Astrocyte (in vitro differentiated cells and primary cell): ENCODE data around the gene ESRRA. TPM values are rescaled to one million over a fixed set of nuclear protein-coding genes. Genes with fewer than 3 reads are reported as not detected.
A peak's percentile ranks its signal among the peaks of the same experiment; 100 is the strongest.

ENCODE experiments used
- DNase-seq: peaks from one replicate; pipeline ENCODE4 v3.0.0-alpha.2; 2010; ENCODE audit warnings: low read depth
- FAIRE-seq: peaks from 2 replicates; lab custom pipeline; 2011; peaks lifted over from hg19 to GRCh38; lab: Jason Lieb, UNC
- H2AFZ ChIP-seq: 2 replicates; pipeline ENCODE4 v1.6.0; 2012; ENCODE audit warnings: low read depth, low read length, inconsistent platforms
- H3K27ac ChIP-seq: 2 replicates; pipeline ENCODE4 v1.5.1; 2011; ENCODE audit warnings: low read depth, low read length, inconsistent platforms
- H3K27me3 ChIP-seq: 2 replicates; pipeline ENCODE4 v1.6.0; 2011; ENCODE audit warnings: low read length, inconsistent platforms; ENCODE audit not compliant: insufficient read depth
- H3K36me3 ChIP-seq: 2 replicates; pipeline ENCODE4 v1.5.1; 2011; ENCODE audit warnings: low read length, inconsistent platforms; ENCODE audit not compliant: insufficient read depth
- H3K4me1 ChIP-seq: 2 replicates; pipeline ENCODE4 v1.5.1; 2011; ENCODE audit warnings: low read length, inconsistent platforms; ENCODE audit not compliant: insufficient read depth
- H3K4me2 ChIP-seq: 2 replicates; pipeline ENCODE4 v1.6.0; 2012; ENCODE audit warnings: low read length, inconsistent platforms
- H3K4me3 ChIP-seq: 2 replicates; pipeline ENCODE4 v1.5.1; 2011; ENCODE audit warnings: low read depth, mild to moderate bottlenecking, low read length, inconsistent platforms; ENCODE audit not compliant: insufficient read depth
- H3K79me2 ChIP-seq: 2 replicates; pipeline ENCODE4 v1.6.0; 2012; ENCODE audit warnings: mild to moderate bottlenecking, low read length, inconsistent platforms; ENCODE audit not compliant: insufficient read depth
- H3K9ac ChIP-seq: 2 replicates; pipeline ENCODE4 v1.6.0; 2012; ENCODE audit warnings: mild to moderate bottlenecking, low read length, inconsistent platforms
- H3K9me3 ChIP-seq: 2 replicates; pipeline ENCODE4 v1.5.1; 2012; ENCODE audit warnings: low read depth, mild to moderate bottlenecking, low read length, inconsistent platforms; ENCODE audit not compliant: insufficient read depth
- H4K20me1 ChIP-seq: 2 replicates; pipeline ENCODE4 v1.6.0; 2012; ENCODE audit warnings: low read length, inconsistent platforms; ENCODE audit not compliant: insufficient read depth
- H3K27ac Mint-ChIP-seq: one replicate; pipeline ENCODE4 v1.8.0; 2021; ENCODE audit warnings: mild to moderate bottlenecking, mixed read lengths; ENCODE audit not compliant: unreplicated experiment
- H3K27me3 Mint-ChIP-seq: one replicate; pipeline ENCODE4 v1.8.0; 2021; ENCODE audit warnings: low read depth, mixed read lengths; ENCODE audit not compliant: unreplicated experiment
- H3K36me3 Mint-ChIP-seq: one replicate; pipeline ENCODE4 v1.8.0; 2021; ENCODE audit warnings: low read depth, mixed read lengths; ENCODE audit not compliant: unreplicated experiment
- H3K4me1 Mint-ChIP-seq: one replicate; pipeline ENCODE4 v1.8.0; 2021; ENCODE audit warnings: low read depth, mixed read lengths; ENCODE audit not compliant: unreplicated experiment
- H3K4me3 Mint-ChIP-seq: one replicate; pipeline ENCODE4 v1.8.0; 2021; ENCODE audit warnings: mild to moderate bottlenecking, moderate library complexity, mixed read lengths; ENCODE audit not compliant: unreplicated experiment
- H3K9me3 Mint-ChIP-seq: one replicate; pipeline ENCODE4 v1.8.0; 2021; ENCODE audit warnings: mild to moderate bottlenecking, mixed read lengths; ENCODE audit not compliant: unreplicated experiment
- EZH2 ChIP-seq: IDR thresholded peaks from 2 replicates; pipeline ENCODE4 v1.6.1; 2012; ENCODE audit warnings: mild to moderate bottlenecking, low read length, inconsistent platforms; ENCODE audit not compliant: insufficient read depth
- total RNA-seq: library from RNA; stranded (reverse); gene quantifications from 2 replicates; pipeline ENCODE4 v1.2.1, GENCODE V29; 2021
- TF ChIP-seq, protein P1 (sequence below): IDR thresholded peaks from 2 replicates; pipeline ENCODE4 v1.5.1; 2011; ENCODE audit warnings: low read depth, mild to moderate bottlenecking, inconsistent platforms, low read length, moderate library complexity; ENCODE audit not compliant: insufficient read depth

ESRRA gene
- total RNA-seq, 1 donor from 2014 or later = 26.3 TPM

DNA sequence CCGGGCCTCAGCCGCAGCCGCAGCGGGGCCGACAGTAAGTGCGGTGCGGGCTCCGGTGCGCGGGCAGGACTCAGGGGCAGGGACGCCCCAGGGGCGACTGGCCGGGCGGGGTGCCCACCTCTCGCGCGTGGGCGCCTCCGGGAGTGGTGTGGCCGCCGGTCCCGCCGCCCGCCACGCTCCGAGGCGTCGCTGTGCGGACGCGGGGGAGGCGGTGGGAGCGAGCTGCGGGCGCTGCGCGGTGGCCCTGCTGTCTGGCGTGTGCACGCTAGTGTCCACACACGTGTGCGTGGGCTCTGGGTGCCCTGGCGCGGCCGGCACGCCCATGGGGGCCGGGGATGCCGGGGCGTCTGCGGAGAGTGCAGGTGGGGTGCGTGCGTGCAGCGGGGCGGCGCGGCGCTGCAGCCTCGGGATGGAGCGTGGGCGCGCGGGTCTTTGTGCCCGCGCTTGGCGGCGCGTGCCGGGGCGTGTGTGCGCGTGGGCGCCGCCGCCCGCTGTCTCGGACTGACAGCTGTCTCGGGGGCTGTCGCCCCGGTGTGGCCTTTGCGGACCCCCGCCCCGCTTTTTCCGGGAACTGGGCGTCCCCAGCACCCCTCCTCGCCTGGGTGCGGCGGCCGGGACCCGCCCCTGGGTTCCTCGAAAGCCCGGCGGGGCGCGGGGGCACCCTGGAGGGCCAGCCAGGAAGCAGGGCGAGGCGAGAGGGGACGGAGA is 13.4 kb upstream of the ESRRA start:
- no peaks in the 10 kb centered on the region for H3K9me3 ChIP-seq
- H3K27ac ChIP-seq = no peak overlapping the region
- TF ChIP-seq EZH2 = peak; percentile 97
- TF ChIP-seq, protein P1, sequence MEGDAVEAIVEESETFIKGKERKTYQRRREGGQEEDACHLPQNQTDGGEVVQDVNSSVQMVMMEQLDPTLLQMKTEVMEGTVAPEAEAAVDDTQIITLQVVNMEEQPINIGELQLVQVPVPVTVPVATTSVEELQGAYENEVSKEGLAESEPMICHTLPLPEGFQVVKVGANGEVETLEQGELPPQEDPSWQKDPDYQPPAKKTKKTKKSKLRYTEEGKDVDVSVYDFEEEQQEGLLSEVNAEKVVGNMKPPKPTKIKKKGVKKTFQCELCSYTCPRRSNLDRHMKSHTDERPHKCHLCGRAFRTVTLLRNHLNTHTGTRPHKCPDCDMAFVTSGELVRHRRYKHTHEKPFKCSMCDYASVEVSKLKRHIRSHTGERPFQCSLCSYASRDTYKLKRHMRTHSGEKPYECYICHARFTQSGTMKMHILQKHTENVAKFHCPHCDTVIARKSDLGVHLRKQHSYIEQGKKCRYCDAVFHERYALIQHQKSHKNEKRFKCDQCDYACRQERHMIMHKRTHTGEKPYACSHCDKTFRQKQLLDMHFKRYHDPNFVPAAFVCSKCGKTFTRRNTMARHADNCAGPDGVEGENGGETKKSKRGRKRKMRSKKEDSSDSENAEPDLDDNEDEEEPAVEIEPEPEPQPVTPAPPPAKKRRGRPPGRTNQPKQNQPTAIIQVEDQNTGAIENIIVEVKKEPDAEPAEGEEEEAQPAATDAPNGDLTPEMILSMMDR = no peak
- H3K4me1 ChIP-seq = peaks cover 3% of the 10 kb centered on the region
- H2AFZ ChIP-seq = no peak overlapping the region
- peaks cover 56% of the 10 kb centered on the region for H3K27me3 ChIP-seq
- no peaks in the 10 kb centered on the region for H3K79me2 ChIP-seq
- H3K4me3 Mint-ChIP-seq = no peak overlapping the region
- H3K36me3 ChIP-seq = no peaks in the 10 kb centered on the region
- no peak overlapping the region for H3K9ac ChIP-seq
- peaks cover 10% of the 10 kb centered on the region for H3K4me1 Mint-ChIP-seq
- H4K20me1 ChIP-seq = peaks cover 31% of the 10 kb centered on the region
- DNase-seq (no peak), FAIRE-seq (no peak)
- peak overlapping the region; percentile 17 for H3K4me3 ChIP-seq
- H3K27me3 Mint-ChIP-seq = peaks cover 46% of the 10 kb centered on the region
- H3K4me2 ChIP-seq = peak overlapping the region; percentile 72
- H3K9me3 Mint-ChIP-seq = no peaks in the 10 kb centered on the region
- peaks cover 4% of the 10 kb centered on the region for H3K36me3 Mint-ChIP-seq
- H3K27ac Mint-ChIP-seq = no peak overlapping the region

DNA sequence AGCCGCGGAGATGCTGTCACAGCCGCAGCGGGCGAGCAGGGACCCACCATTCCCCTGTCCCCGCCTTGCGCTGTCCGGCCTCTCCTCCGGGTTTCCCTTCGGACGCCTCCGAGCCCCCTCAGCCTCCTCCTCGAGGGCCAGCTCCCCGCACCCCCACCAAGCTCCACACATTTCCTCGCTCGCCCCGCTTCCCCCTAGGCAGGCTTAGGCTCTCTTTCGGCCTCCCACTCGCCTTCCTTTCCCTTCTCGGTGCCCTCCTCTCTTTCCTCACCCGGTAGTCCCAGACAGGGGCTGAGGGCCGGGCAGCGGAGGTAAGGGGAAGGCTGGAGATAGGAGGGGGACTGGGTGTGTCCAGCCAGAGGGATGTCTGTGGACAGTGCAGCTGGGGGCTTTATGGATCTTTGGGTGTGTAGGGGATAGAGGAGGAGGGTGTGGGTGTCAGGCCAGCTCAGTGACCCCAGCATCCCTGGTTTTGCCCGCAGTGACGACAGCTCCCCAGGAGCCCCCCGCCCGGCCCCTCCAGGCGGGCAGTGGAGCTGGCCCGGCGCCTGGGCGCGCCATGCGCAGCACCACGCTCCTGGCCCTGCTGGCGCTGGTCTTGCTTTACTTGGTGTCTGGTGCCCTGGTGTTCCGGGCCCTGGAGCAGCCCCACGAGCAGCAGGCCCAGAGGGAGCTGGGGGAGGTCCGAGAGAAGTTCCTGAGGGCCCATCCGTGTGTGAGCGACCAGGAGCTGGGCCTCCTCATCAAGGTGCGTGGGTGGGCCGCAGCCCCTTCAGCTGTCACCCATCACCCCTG is 12.7 kb upstream of the ESRRA start:
- peaks cover 53% of the 10 kb centered on the region for H3K27me3 Mint-ChIP-seq
- Histone ChIP-seq H3K79me2 (no peaks in the 10 kb centered on the region), H3K9me3 (no peaks in the 10 kb centered on the region), H3K36me3 (no peaks in the 10 kb centered on the region), H4K20me1 (peaks cover 31% of the 10 kb centered on the region), H3K4me3 (no peak overlapping the region), H3K4me1 (peaks cover 3% of the 10 kb centered on the region), H3K27me3 (peaks cover 64% of the 10 kb centered on the region), H3K9ac (no peak overlapping the region), H3K4me2 (peak overlapping the region; percentile 72), H2AFZ (no peak overlapping the region), H3K27ac (no peak overlapping the region)
- peak; percentile 88 for TF ChIP-seq EZH2
- TF ChIP-seq, protein P1 = no peak
- H3K4me3 Mint-ChIP-seq = peak overlapping the region; percentile 45
- H3K9me3 Mint-ChIP-seq = no peaks in the 10 kb centered on the region
- H3K27ac Mint-ChIP-seq = no peak overlapping the region
- FAIRE-seq (no peak), DNase-seq (no peak)
- peaks cover 10% of the 10 kb centered on the region for H3K4me1 Mint-ChIP-seq
- peaks cover 4% of the 10 kb centered on the region for H3K36me3 Mint-ChIP-seq
